NB4 (cell line): ENCODE measurements around the gene NNMT.

Source experiments
- DNase-seq: peaks from one replicate; pipeline ENCODE4 v3.0.0; 2010; ENCODE audit warnings: low read depth
- H3K4me3 ChIP-seq: one replicate; pipeline ENCODE4 v1.5.1; 2011; ENCODE audit warnings: mild to moderate bottlenecking, low read depth, low read length, moderate library complexity
- CTCF ChIP-seq: IDR thresholded peaks from one replicate; pipeline ENCODE4 v1.5.1; 2012; ENCODE audit warnings: low read depth, low read length
- MYC ChIP-seq: IDR thresholded peaks from 2 replicates; pipeline ENCODE4 v1.6.1; 2011; ENCODE audit warnings: low read depth, low read length
- POLR2A ChIP-seq: IDR thresholded peaks from 2 replicates; pipeline ENCODE4 v1.6.1; 2011; ENCODE audit warnings: mild to moderate bottlenecking; ENCODE audit not compliant: insufficient read length; ENCODE audit errors: extremely low read depth
- TF ChIP-seq, protein P1 (sequence below): IDR thresholded peaks from 2 replicates; pipeline ENCODE4 v1.6.1; 2011; ENCODE audit warnings: low read depth, low read length

Gene NNMT

GRCh38 chr11:114348200-114349191 is 52.3 kb downstream of the NNMT start:
- TF ChIP-seq, protein P1, sequence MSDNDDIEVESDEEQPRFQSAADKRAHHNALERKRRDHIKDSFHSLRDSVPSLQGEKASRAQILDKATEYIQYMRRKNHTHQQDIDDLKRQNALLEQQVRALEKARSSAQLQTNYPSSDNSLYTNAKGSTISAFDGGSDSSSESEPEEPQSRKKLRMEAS, result no peak
- TF ChIP-seq CTCF, result peak; percentile 53
- no peak overlapping the region for H3K4me3 ChIP-seq
- DNase-seq, result peak; percentile 68

GRCh38 chr11:114350022-114350421 is 53.8 kb downstream of the NNMT start:
- no peak overlapping the region for H3K4me3 ChIP-seq
- no peak for TF ChIP-seq CTCF
- TF ChIP-seq POLR2A, result no peak
- no peak for TF ChIP-seq MYC
- TF ChIP-seq, protein P1, result no peak
- DNase-seq, result no peak

DNA sequence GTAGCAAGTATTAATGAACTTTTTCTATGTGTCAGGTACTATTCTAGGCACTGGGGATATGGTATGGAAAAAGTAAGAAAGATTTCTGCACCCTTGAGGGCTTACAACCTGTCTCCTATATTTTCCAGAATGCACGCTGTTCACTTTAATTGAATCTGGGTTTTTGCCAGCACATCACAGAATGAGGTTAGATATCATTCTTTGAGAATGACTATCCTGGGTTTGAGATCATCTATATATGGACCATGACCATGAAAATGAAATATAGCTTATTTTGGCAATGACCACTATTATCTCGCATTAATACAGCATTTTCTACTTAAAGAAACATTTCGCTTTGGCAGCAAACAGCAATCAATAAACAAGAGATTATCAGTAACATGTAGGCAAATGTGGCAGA is 57.2 kb downstream of the NNMT start:
- DNase-seq, result no peak
- TF ChIP-seq CTCF, result no peak
- TF ChIP-seq MYC, result no peak
- TF ChIP-seq, protein P1, result no peak

DNA sequence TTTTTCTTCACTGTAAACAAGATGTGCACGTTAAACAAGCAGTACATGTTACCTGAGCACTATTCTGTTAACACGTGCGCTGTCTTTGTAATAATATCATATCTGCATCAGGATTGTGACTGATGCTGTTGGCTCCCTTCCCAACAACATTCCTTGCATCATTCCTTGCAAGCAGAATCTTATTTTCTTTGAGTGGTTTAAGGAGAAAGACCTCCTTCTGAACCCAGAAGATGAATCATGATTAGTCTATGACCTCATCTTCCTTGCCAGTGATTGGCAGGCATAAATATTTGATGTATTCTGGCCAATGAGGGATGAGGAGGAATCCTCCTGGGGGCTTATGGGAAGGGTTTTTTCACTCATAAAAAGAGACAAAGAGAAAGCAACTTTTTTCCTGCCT is 57.9 kb downstream of the NNMT start:
- DNase-seq, result no peak
- no peak overlapping the region for H3K4me3 ChIP-seq
- TF ChIP-seq, protein P1, result no peak
- TF ChIP-seq POLR2A (no peak), MYC (no peak), CTCF (no peak)

More for the DNA sequence above, 57.2 kb downstream of the NNMT start:
- no peak overlapping the region for H3K4me3 ChIP-seq

GRCh38 chr11:114358716-114359115 is 62.5 kb downstream of the NNMT start:
- TF ChIP-seq, protein P1, result peak; percentile 32
- TF ChIP-seq POLR2A, result no peak
- peak; percentile 48 for DNase-seq
- H3K4me3 ChIP-seq, result no peak overlapping the region

DNA sequence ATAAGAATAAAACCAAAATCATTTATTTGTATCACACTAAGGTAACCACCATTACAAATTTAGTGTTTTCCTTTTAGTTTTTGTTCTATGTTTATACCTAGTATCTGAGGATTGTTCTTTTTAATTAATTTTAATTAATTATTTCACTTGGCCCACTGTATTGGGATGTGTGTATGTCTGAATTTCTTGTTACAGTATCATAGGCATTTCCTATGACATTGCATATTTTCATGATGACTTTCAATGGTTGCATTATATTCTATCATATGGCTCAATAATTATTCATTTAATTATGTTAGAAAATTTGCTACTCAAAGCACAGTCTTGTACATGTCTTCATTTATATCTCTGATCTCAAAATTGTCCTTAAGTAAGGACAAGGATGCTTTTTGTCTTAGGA is 63.1 kb downstream of the NNMT start:
- TF ChIP-seq, protein P1, result no peak
- TF ChIP-seq MYC (no peak), CTCF (no peak), POLR2A (no peak)
- DNase-seq, result no peak
- H3K4me3 ChIP-seq, result no peak overlapping the region
